Astrocyte (in vitro differentiated cells and primary cell): Measurements from ENCODE around the gene MCF2L2.

Experiments
- EZH2 ChIP-seq: IDR thresholded peaks from 2 replicates; pipeline ENCODE4 v1.6.1; 2012; ENCODE audit warnings: mild to moderate bottlenecking, low read length, inconsistent platforms; ENCODE audit not compliant: insufficient read depth
- TF ChIP-seq, protein P1 (sequence below): IDR thresholded peaks from 2 replicates; pipeline ENCODE4 v1.5.1; 2011; ENCODE audit warnings: low read depth, mild to moderate bottlenecking, inconsistent platforms, low read length, moderate library complexity; ENCODE audit not compliant: insufficient read depth

DNA sequence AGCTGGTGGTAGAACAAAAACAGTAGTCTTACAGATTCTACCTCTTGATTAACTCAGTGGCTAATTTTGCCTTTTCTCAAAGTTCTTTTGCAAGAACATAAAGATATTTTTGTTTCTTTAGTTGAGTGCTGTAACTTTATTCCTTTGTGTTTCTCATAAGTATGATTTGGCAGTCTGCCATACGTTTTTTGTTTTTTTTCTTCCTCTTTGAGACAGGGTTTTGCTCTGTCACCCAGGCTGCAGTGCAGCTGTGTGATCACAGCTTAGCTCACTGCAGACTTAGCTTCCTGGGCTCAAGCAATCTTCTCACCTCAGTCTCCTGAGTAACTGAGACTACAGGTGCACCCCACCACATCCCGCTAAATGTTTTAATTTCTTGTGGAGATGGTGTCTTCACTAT is 153.0 kb downstream of the MCF2L2 start:
- TF ChIP-seq, protein P1, sequence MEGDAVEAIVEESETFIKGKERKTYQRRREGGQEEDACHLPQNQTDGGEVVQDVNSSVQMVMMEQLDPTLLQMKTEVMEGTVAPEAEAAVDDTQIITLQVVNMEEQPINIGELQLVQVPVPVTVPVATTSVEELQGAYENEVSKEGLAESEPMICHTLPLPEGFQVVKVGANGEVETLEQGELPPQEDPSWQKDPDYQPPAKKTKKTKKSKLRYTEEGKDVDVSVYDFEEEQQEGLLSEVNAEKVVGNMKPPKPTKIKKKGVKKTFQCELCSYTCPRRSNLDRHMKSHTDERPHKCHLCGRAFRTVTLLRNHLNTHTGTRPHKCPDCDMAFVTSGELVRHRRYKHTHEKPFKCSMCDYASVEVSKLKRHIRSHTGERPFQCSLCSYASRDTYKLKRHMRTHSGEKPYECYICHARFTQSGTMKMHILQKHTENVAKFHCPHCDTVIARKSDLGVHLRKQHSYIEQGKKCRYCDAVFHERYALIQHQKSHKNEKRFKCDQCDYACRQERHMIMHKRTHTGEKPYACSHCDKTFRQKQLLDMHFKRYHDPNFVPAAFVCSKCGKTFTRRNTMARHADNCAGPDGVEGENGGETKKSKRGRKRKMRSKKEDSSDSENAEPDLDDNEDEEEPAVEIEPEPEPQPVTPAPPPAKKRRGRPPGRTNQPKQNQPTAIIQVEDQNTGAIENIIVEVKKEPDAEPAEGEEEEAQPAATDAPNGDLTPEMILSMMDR, result no peak
- TF ChIP-seq EZH2, result no peak
